ENCODE data around the gene ANKS6.

The ANKS6 gene

GRCh38 chr9:98796364-98797101, at the start of gene ANKS6:
TSS of gene ANKS6 (minus strand) at chr9:98796555. CDS start at chr9:98796491, 64 bp downstream.
- DNase-seq (ENCODE audit: extremely low spot score): peak; percentile 88
- peak; percentile 80 for TF ChIP-seq CTCF (IDR thresholded peaks at IDR 0.05; ENCODE audit: control extremely low read depth, extremely low read depth, low read depth, missing control alignments)
- POLR2A ChIA-PET: no interaction called here
- CTCF ChIA-PET: interaction anchor here (0.7 to 7.0 kb wide), 4 partner anchors 9 to 482 kb away, joined by 3 to 50 read pairs (median 10); partner anchors contain the start of gene GALNT12

DNA sequence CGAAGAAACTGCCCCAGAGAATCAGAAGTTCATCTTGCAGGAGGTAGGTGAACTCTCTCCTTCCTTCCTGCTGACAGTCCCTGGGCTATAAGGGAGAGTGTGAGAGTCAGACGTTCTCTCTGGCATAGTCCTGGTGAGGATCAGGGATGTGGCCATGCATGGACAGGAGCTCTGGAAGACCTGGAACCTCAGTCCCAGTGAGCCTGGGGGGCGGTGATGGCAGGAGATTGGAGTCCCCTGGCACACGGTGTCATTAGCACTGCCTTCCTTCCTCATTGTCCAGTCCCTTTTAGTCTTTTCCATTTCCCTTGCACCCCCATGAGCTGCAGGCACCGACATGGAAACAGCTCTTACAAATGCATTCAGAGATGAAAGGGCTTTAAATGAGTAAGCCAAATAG, 49.7 kb upstream of the ANKS6 start:
- POLR2A ChIA-PET: no interaction called here

GRCh38 chr9:98842510-98842909, 46.2 kb upstream of the ANKS6 start:
- ChIA-PET CTCF (interaction anchor here (1.2 to 2.1 kb wide), 2 partner anchors 159 to 298 kb away, joined by 3 to 12 read pairs; no protein-coding TSS in a partner anchor), POLR2A (no interaction called here)
- DNase-seq (ENCODE audit: extremely low spot score): no peak
- no peak for TF ChIP-seq CTCF (IDR thresholded peaks at IDR 0.05; ENCODE audit: control extremely low read depth, extremely low read depth, low read depth, missing control alignments)

More for the DNA sequence above, 49.7 kb upstream of the ANKS6 start:
- CTCF ChIA-PET: interaction anchor here (1.1 to 4.8 kb wide), 5 partner anchors 8 to 295 kb away, joined by 3 to 22 read pairs (median 3); no protein-coding TSS in a partner anchor
- no peak for DNase-seq (ENCODE audit: extremely low spot score)
- TF ChIP-seq CTCF (IDR thresholded peaks at IDR 0.05; ENCODE audit: control extremely low read depth, extremely low read depth, low read depth, missing control alignments): no peak

DNA sequence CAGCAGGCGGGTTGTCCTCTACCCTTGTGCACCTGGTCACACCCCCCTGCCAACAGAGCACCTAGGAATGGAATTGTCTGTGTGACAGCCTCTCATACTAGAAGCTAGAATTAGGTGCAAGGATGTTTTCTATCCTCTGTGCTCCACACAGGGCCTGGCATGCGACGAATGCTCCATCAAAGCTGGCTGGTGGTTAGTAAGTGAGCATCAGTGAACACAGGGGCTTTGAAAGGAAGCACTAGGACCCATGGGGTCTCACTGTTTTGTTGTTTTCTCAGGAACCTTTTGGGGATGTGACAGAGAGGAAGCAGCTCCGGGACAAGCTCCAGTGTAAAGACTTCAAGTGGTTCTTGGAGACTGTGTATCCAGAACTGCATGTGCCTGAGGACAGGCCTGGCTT, 43.4 kb upstream of the ANKS6 start:
- DNase-seq (ENCODE audit: extremely low spot score): no peak
- ChIA-PET POLR2A (no interaction called here), CTCF (interaction anchor here (5.5 kb wide), 1 partner anchor 9 kb away, joined by 45 read pairs; no protein-coding TSS in a partner anchor)
- TF ChIP-seq CTCF (IDR thresholded peaks at IDR 0.05; ENCODE audit: control extremely low read depth, extremely low read depth, low read depth, missing control alignments): no peak

DNA sequence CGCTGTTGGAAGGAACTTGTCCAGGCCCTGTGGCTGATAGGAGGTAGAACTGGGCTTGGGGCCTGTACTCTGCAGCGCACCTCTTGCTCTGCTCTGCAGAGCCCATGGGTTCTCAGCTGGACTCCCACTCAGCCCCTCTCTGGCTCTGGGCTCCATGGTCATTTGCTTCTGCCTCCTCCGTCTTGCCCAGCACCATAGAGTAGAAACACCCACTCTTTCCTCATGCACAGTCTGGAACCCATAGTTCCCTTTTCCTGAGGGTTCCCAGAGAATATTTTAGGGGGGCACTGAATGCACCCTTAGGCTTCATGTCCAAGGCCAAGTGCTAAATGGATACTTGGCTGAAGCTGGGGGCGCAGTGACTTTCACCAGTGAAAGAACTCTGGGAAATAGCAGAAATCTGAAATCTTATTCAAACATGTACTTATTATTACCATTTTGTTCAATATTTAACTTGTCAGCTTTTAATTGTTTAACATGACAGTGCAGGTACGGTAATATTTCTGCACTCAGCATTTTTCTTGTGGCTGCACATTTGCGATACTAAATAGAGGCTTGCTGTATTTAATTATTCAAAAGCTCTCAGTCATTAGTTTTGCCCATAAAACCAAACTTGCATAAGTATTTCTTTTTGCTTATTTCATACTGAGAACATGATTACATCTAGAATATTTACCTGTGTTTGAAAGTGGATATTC, 42.7 kb upstream of the ANKS6 start:
- DNase-seq (ENCODE audit: extremely low spot score): no peak
- ChIA-PET POLR2A (no interaction called here), CTCF (interaction anchor here (5.5 kb wide), 1 partner anchor 9 kb away, joined by 45 read pairs; no protein-coding TSS in a partner anchor)
- no peak for TF ChIP-seq CTCF (IDR thresholded peaks at IDR 0.05; ENCODE audit: control extremely low read depth, extremely low read depth, low read depth, missing control alignments)

DNA sequence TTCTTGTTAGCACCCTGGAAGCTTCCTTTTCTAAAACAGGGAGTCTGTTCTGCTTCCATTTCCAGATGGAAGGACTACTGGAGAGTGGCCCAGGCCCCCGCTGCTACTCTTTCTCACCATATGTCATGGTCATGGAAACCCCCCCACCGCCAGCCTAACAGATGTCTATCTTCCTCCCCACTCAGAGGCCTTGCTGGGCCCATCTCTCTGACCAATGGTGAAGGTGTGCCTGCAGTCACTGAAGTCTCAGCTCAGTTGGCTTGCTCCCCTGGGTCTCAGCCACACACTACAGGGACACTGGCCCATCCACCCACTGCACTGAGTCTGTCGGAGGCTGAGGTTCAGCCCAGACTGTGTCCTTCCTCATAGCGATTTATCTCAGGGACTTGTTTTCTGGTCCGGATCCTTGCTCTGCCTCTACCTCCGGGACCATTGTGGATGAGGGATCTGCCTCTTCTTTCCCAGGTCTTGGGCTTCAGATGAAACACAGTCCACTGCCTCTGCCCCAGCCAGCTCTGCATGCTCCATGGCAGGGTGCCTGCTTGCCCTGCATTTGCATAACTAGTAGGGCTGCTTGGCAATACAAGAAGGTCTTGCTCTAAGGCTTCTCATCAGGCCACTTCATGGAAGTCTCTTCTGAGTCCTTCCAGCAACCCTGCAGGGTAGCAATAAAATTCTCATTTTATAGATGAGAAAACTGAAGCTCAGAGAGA, 42.0 kb upstream of the ANKS6 start:
- ChIA-PET POLR2A (no interaction called here), CTCF (interaction anchor here (5.5 kb wide), 1 partner anchor 10 kb away, joined by 45 read pairs; no protein-coding TSS in a partner anchor)
- DNase-seq (ENCODE audit: extremely low spot score): no peak
- no peak for TF ChIP-seq CTCF (IDR thresholded peaks at IDR 0.05; ENCODE audit: control extremely low read depth, extremely low read depth, low read depth, missing control alignments)

All from GM10248 (cell line).